WTC11 (cell line): Measurements from ENCODE around the gene CAV2. TPM values are rescaled to one million over a fixed set of nuclear protein-coding genes. Genes with fewer than 3 reads are reported as not detected.

Experiments
- ATAC-seq: fragments of 200-7000 bp; cut with Tn5 transposase; 2 replicates; pipeline ENCODE4 v1.10.0; 2021; ENCODE audit warnings: mild to moderate bottlenecking, moderate library complexity
- CTCF ChIA-PET: fragments of 300-600 bp; sonication (Branson Sonifier 250); formaldehyde crosslinking; loops from one replicate; lab custom pipeline; 2021; ENCODE audit warnings: antibody characterized with exemption; lab: Charles Lee
- POLR2A ChIA-PET: fragments of 350-600 bp; sonication (Branson Sonifier 250); formaldehyde crosslinking; loops from one replicate; lab custom pipeline; 2021; ENCODE audit warnings: antibody characterized with exemption; lab: Charles Lee
- DNase-seq: peaks from one replicate; pipeline ENCODE4 v3.0.0; 2021; ENCODE audit warnings: low spot score
- H3K27ac Mint-ChIP-seq: 2 replicates; pipeline ENCODE4 v1.8.0; 2021; ENCODE audit warnings: mixed read lengths
- H3K27me3 Mint-ChIP-seq: 2 replicates; pipeline ENCODE4 v1.8.0; 2021; ENCODE audit warnings: low read depth, mild to moderate bottlenecking, moderate library complexity, mixed read lengths
- H3K36me3 Mint-ChIP-seq: 2 replicates; pipeline ENCODE4 v1.8.0; 2021; ENCODE audit warnings: mixed read lengths
- H3K4me1 Mint-ChIP-seq: 2 replicates; pipeline ENCODE4 v1.8.0; 2022; ENCODE audit warnings: mixed read lengths
- H3K4me3 Mint-ChIP-seq: 2 replicates; pipeline ENCODE4 v1.8.0; 2021; ENCODE audit warnings: mild to moderate bottlenecking, moderate library complexity, mixed read lengths
- H3K9me3 Mint-ChIP-seq: 2 replicates; pipeline ENCODE4 v1.8.0; 2021; ENCODE audit warnings: mixed read lengths
- ELF4 ChIP-seq: sonication (generic); formaldehyde crosslinking; IDR thresholded peaks from 2 replicates; pipeline ENCODE4 v1.8.1; 2022; ENCODE audit warnings: low read depth, mild to moderate bottlenecking, moderate library complexity, missing genetic modification reagents
- FOXK1 ChIP-seq: sonication (generic); formaldehyde crosslinking; IDR thresholded peaks from 2 replicates; pipeline ENCODE4 v1.8.0; 2022; ENCODE audit warnings: mild to moderate bottlenecking, moderate library complexity, missing genetic modification reagents
- RORB ChIP-seq: fragments of 250-450 bp; sonication (Bioruptor Pico); IDR thresholded peaks from 2 replicates; pipeline ENCODE4 v1.9.0; 2021; ENCODE audit warnings: mild to moderate bottlenecking
- ZNF232 ChIP-seq: sonication (generic); formaldehyde crosslinking; IDR thresholded peaks from 2 replicates; pipeline ENCODE4 v1.8.0; 2022; ENCODE audit warnings: mild to moderate bottlenecking, missing genetic modification reagents
- total RNA-seq: library from RNA; stranded (reverse); gene quantifications from 3 replicates; pipeline ENCODE4 v1.2.3, GENCODE V29; 2021
- TF ChIP-seq, protein P1 (sequence below): fragments of 250-450 bp; sonication (Bioruptor Pico); IDR thresholded peaks from 2 replicates; pipeline ENCODE4 v1.9.0; 2021; ENCODE audit warnings: mild to moderate bottlenecking, borderline replicate concordance
- TF ChIP-seq, protein P2 (sequence below): sonication (generic); formaldehyde crosslinking; IDR thresholded peaks from 2 replicates; pipeline ENCODE4 v1.8.1; 2023; ENCODE audit warnings: mild to moderate bottlenecking, missing genetic modification reagents, moderate library complexity
- TF ChIP-seq, protein P3 (sequence below): fragments of 250-450 bp; sonication (Bioruptor Pico); conservative IDR thresholded peaks from 2 replicates; pipeline ENCODE4 v1.9.0; 2021; ENCODE audit warnings: mild to moderate bottlenecking
- TF ChIP-seq, protein P4 (sequence below): sonication (generic); formaldehyde crosslinking; IDR thresholded peaks from 2 replicates; pipeline ENCODE4 v1.8.0; 2022; ENCODE audit warnings: mild to moderate bottlenecking, missing genetic modification reagents
- TF ChIP-seq, protein P5 (sequence below): sonication (generic); formaldehyde crosslinking; IDR thresholded peaks from 2 replicates; pipeline ENCODE4 v1.8.0; 2022; ENCODE audit warnings: missing genetic modification reagents

The CAV2 gene
- total RNA-seq, 1 experiment from 2014 or later = 4.3 TPM

DNA sequence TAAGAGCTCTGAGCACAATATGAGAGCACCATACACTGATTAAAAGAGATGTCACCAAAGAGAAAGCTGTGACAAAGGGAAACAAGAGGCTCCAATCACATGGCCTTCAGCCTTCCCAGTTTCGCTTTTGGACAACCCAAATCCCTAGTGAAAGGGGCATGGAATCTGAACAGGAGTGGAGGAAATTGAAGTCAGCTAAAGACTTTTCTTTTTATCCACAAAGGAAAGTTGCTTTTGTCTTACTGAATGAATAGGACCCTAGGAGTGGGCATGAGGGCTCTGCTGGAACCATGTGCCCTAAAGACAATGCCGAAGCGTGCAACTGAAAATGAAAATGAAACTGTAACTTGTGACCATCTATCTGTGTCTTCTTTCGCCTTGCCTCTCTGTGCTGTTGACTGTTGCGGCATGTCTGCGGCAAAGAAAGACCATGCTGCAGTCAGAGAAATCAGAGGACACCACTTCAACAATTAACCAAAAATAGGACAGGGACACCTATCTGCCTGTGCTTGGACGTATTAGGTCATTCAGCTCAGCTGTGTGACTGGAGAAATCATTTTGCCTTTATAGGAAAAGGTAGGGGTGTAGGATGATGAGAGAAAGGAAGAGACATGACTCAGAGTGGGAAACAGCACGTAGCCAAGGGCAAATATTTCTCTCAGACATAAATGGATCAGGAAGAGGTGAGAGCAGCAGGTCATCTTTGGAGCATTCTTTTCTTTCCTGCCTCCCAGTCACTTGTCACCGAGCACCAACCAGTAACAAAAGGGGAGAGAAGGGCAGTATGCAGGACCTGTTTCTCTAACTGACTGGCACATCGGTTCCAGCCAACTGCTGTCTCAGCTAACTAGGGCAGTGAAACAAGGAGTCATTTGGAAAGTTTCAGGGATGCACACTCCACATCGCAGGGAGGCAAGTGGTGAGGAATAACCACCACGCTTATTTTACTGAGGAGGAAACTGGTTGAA is 12.3 kb downstream of the CAV2 start:
- peaks cover 18% of the 10 kb centered on the region for H3K4me1 Mint-ChIP-seq
- CTCF ChIA-PET = interaction anchor here (2.0 kb wide), 1 partner anchor 14 kb away, joined by 9 read pairs; no protein-coding TSS in a partner anchor
- TF ChIP-seq, protein P1, sequence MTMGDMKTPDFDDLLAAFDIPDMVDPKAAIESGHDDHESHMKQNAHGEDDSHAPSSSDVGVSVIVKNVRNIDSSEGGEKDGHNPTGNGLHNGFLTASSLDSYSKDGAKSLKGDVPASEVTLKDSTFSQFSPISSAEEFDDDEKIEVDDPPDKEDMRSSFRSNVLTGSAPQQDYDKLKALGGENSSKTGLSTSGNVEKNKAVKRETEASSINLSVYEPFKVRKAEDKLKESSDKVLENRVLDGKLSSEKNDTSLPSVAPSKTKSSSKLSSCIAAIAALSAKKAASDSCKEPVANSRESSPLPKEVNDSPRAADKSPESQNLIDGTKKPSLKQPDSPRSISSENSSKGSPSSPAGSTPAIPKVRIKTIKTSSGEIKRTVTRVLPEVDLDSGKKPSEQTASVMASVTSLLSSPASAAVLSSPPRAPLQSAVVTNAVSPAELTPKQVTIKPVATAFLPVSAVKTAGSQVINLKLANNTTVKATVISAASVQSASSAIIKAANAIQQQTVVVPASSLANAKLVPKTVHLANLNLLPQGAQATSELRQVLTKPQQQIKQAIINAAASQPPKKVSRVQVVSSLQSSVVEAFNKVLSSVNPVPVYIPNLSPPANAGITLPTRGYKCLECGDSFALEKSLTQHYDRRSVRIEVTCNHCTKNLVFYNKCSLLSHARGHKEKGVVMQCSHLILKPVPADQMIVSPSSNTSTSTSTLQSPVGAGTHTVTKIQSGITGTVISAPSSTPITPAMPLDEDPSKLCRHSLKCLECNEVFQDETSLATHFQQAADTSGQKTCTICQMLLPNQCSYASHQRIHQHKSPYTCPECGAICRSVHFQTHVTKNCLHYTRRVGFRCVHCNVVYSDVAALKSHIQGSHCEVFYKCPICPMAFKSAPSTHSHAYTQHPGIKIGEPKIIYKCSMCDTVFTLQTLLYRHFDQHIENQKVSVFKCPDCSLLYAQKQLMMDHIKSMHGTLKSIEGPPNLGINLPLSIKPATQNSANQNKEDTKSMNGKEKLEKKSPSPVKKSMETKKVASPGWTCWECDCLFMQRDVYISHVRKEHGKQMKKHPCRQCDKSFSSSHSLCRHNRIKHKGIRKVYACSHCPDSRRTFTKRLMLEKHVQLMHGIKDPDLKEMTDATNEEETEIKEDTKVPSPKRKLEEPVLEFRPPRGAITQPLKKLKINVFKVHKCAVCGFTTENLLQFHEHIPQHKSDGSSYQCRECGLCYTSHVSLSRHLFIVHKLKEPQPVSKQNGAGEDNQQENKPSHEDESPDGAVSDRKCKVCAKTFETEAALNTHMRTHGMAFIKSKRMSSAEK (CRISPR knock-in tag) = no peak
- TF ChIP-seq ELF4 (CRISPR knock-in tag) = no peak
- TF ChIP-seq, protein P2, sequence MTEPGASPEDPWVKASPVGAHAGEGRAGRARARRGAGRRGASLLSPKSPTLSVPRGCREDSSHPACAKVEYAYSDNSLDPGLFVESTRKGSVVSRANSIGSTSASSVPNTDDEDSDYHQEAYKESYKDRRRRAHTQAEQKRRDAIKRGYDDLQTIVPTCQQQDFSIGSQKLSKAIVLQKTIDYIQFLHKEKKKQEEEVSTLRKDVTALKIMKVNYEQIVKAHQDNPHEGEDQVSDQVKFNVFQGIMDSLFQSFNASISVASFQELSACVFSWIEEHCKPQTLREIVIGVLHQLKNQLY (CRISPR knock-in tag) = no peak
- no peak for TF ChIP-seq ZNF232 (CRISPR knock-in tag)
- TF ChIP-seq, protein P3, sequence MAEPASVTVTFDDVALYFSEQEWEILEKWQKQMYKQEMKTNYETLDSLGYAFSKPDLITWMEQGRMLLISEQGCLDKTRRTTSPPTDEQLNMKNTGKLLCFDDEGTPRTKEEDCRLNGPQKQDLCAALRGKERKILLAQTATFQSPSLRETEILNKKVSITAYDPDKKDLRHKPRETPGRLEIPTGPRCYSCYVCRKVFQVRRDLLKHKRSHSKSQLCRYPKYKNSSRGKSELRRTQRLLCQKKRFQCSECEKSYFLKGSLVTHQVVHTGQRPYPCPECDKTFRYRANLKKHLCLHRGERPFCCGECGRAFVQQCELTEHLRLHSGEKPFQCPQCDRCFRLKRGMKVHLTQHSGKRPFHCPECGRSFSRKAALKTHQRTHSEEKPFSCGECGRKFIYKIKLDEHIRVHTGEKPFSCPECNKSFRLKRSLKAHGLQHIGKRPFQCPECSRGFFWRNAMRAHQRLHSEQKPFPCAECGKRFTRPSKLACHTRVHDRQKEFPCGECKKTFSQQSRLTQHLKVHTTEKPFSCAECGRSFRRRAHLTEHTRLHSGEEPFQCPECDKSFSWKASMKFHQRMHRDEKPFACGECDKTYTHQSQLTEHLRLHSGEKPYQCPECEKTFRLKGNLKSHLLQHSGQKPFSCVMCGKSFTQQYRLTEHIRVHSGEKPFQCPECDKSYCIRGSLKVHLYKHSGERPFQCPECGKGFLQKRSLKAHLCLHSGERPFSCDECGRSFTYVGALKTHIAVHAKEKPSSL (CRISPR knock-in tag) = no peak
- TF ChIP-seq FOXK1 (CRISPR knock-in tag) = no peak
- TF ChIP-seq, protein P4, sequence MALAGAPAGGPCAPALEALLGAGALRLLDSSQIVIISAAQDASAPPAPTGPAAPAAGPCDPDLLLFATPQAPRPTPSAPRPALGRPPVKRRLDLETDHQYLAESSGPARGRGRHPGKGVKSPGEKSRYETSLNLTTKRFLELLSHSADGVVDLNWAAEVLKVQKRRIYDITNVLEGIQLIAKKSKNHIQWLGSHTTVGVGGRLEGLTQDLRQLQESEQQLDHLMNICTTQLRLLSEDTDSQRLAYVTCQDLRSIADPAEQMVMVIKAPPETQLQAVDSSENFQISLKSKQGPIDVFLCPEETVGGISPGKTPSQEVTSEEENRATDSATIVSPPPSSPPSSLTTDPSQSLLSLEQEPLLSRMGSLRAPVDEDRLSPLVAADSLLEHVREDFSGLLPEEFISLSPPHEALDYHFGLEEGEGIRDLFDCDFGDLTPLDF (CRISPR knock-in tag) = no peak
- TF ChIP-seq RORB (CRISPR knock-in tag) = no peak
- TF ChIP-seq, protein P5, sequence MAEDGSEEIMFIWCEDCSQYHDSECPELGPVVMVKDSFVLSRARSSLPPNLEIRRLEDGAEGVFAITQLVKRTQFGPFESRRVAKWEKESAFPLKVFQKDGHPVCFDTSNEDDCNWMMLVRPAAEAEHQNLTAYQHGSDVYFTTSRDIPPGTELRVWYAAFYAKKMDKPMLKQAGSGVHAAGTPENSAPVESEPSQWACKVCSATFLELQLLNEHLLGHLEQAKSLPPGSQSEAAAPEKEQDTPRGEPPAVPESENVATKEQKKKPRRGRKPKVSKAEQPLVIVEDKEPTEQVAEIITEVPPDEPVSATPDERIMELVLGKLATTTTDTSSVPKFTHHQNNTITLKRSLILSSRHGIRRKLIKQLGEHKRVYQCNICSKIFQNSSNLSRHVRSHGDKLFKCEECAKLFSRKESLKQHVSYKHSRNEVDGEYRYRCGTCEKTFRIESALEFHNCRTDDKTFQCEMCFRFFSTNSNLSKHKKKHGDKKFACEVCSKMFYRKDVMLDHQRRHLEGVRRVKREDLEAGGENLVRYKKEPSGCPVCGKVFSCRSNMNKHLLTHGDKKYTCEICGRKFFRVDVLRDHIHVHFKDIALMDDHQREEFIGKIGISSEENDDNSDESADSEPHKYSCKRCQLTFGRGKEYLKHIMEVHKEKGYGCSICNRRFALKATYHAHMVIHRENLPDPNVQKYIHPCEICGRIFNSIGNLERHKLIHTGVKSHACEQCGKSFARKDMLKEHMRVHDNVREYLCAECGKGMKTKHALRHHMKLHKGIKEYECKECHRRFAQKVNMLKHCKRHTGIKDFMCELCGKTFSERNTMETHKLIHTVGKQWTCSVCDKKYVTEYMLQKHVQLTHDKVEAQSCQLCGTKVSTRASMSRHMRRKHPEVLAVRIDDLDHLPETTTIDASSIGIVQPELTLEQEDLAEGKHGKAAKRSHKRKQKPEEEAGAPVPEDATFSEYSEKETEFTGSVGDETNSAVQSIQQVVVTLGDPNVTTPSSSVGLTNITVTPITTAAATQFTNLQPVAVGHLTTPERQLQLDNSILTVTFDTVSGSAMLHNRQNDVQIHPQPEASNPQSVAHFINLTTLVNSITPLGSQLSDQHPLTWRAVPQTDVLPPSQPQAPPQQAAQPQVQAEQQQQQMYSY (CRISPR knock-in tag) = no peak
- TF ChIP-seq, all 79 proteins: peak for 0
- DNase-seq (no peak), ATAC-seq (no peak)
- H3K27me3 Mint-ChIP-seq = no peaks in the 10 kb centered on the region
- POLR2A ChIA-PET = no interaction called here
- H3K4me3 Mint-ChIP-seq = no peak overlapping the region
- no peak overlapping the region; the same call in 1 of the 2 replicates for H3K27ac Mint-ChIP-seq
- H3K36me3 Mint-ChIP-seq = no peaks in the 10 kb centered on the region
- H3K9me3 Mint-ChIP-seq = no peaks in the 10 kb centered on the region
